Hepatocyte (in vitro differentiated cells): ENCODE measurements around the gene ZGLP1. TPM values are rescaled to one million over a fixed set of nuclear protein-coding genes. Genes with fewer than 3 reads are reported as not detected.

Source experiments
- DNase-seq: peaks from one replicate; pipeline ENCODE4 v3.0.0-alpha.2; 2016; ENCODE audit warnings: low spot score
- H2AFZ ChIP-seq: fragments of 200-600 bp; sonication (generic); 2 replicates; pipeline ENCODE4 v1.6.0; 2016; ENCODE audit warnings: antibody characterized with exemption, mild to moderate bottlenecking
- H3K27ac ChIP-seq: fragments of 200-600 bp; sonication (generic); 2 replicates; pipeline ENCODE4 v1.5.1; 2016; ENCODE audit warnings: mild to moderate bottlenecking
- H3K27me3 ChIP-seq: fragments of 200-600 bp; sonication (generic); 2 replicates; pipeline ENCODE4 v1.6.1; 2016
- H3K36me3 ChIP-seq: fragments of 200-600 bp; sonication (generic); replicated peaks from 2 replicates; pipeline ENCODE4 v1.5.1; 2016; ENCODE audit warnings: low read depth; ENCODE audit not compliant: insufficient read depth
- H3K4me1 ChIP-seq: fragments of 200-600 bp; sonication (generic); 2 replicates; pipeline ENCODE4 v1.5.1; 2016; ENCODE audit warnings: mild to moderate bottlenecking, moderate library complexity; ENCODE audit not compliant: insufficient read depth
- H3K4me2 ChIP-seq: fragments of 200-600 bp; sonication (generic); 2 replicates; pipeline ENCODE4 v1.6.0; 2016
- H3K4me3 ChIP-seq: fragments of 200-600 bp; sonication (generic); 2 replicates; pipeline ENCODE4 v1.5.1; 2016; ENCODE audit warnings: mild to moderate bottlenecking
- H3K79me2 ChIP-seq: fragments of 200-600 bp; sonication (generic); 2 replicates; pipeline ENCODE4 v1.6.0; 2017; ENCODE audit warnings: mild to moderate bottlenecking
- H3K9me2 ChIP-seq: fragments of 200-600 bp; sonication (generic); replicated peaks from 2 replicates; pipeline ENCODE4 v1.6.0; 2017; ENCODE audit warnings: mild to moderate bottlenecking; ENCODE audit not compliant: insufficient read depth
- H3K9me3 ChIP-seq: fragments of 200-600 bp; sonication (generic); 2 replicates; pipeline ENCODE4 v1.5.1; 2016; ENCODE audit warnings: low read depth, mild to moderate bottlenecking
- H4K20me1 ChIP-seq: fragments of 200-600 bp; sonication (generic); 2 replicates; pipeline ENCODE4 v1.6.0; 2016; ENCODE audit warnings: mild to moderate bottlenecking; ENCODE audit not compliant: insufficient read depth, poor library complexity, severe bottlenecking
- CTCF ChIP-seq: fragments of 200-600 bp; sonication (generic); IDR thresholded peaks from 2 replicates; pipeline ENCODE4 v1.5.1; 2016; ENCODE audit warnings: antibody characterized with exemption, mild to moderate bottlenecking; ENCODE audit not compliant: poor library complexity
- EZH2 ChIP-seq: fragments of 200-600 bp; sonication (generic); IDR thresholded peaks from 2 replicates; pipeline ENCODE4 v1.6.1; 2016; ENCODE audit warnings: antibody characterized with exemption, mild to moderate bottlenecking, borderline replicate concordance
- EZH2phosphoT487 ChIP-seq: fragments of 200-600 bp; sonication (generic); IDR thresholded peaks from one replicate; pipeline ENCODE4 v1.6.1; 2018; ENCODE audit warnings: antibody characterized with exemption, mild to moderate bottlenecking, low read depth, moderate library complexity; ENCODE audit not compliant: unreplicated experiment, severe bottlenecking
- WGBS: methylation state at CpG from one replicate; pipeline ENCODE4 v1.1.6; 2016; ENCODE audit warnings: low lambda C conversion rate; ENCODE audit errors: missing lambda C conversion rate; 5-methylcytosine and 5-hydroxymethylcytosine counted together
- polyA plus RNA-seq: library from polyadenylated mRNA; unstranded; fragments of >200 nt; fragmentation: Nextera tagmentation; extraction: Ambion mirVana; gene quantifications from 2 replicates; pipeline ENCODE4 v1.2.1, GENCODE V29; 2016
- small RNA-seq: library from RNA; depleted of rRNA; stranded (forward); fragments of <200 nt; gene quantifications from one replicate; pipeline ENCODE3, GENCODE V24; 2014
- total RNA-seq: library from RNA; depleted of rRNA; stranded (reverse); fragments of >200 nt; gene quantifications from 2 replicates; pipeline ENCODE4 v1.2.3, GENCODE V29; 2014

The ZGLP1 gene
- total and polyA plus RNA-seq, 2 experiments from 2014 or later, result 2.6 to 10.3 TPM

- H3K4me1 ChIP-seq, result peaks cover 4% of the 10 kb centered on the region
- H2AFZ ChIP-seq, result no peak overlapping the region
- peaks cover 13% of the 10 kb centered on the region for H3K79me2 ChIP-seq
- no peaks in the 10 kb centered on the region for H3K9me3 ChIP-seq
- H3K4me2 ChIP-seq, result no peak overlapping the region
- TF ChIP-seq EZH2, result no peak
- TF ChIP-seq CTCF, result no peak
- TF ChIP-seq EZH2phosphoT487, result no peak
- no peaks in the 10 kb centered on the region for H3K27me3 ChIP-seq
- no peak for DNase-seq
- no peaks in the 10 kb centered on the region for H3K9me2 ChIP-seq
- no peak overlapping the region for H3K4me3 ChIP-seq
- H4K20me1 ChIP-seq, result no peaks in the 10 kb centered on the region
- H3K27ac ChIP-seq, result no peak overlapping the region
- no peaks in the 10 kb centered on the region for H3K36me3 ChIP-seq
- 95% methylated on average over 2 of the region's 2 CpGs for WGBS
Measured at GRCh38 chr19:10255358-10255757, 54.3 kb downstream of the ZGLP1 start.

Small RNA genes lying within 50 kb of the gene (small RNA-seq; reads per million reads assigned to genes)
- not detected for gene AC011511.1
- gene AC011511.4, result not detected

Other genes with a start within 250 kb of the ZGLP1 start
- gene SHFL, start 223.5 kb downstream of the ZGLP1 start, total RNA-seq, result 26.0 and 28.7 TPM in 2 replicates
- gene SHFL, start 223.5 kb downstream of the ZGLP1 start, polyA plus RNA-seq, result 48.7 and 50.9 TPM in 2 replicates
- 3.9 and 5.9 TPM in 2 replicates for gene ANGPTL6, start 207.1 kb downstream of the ZGLP1 start, total RNA-seq
- 4.7 and 5.5 TPM in 2 replicates for gene ANGPTL6, start 207.1 kb downstream of the ZGLP1 start, polyA plus RNA-seq
- gene PPAN, start 203.5 kb downstream of the ZGLP1 start, total RNA-seq, result 15.0 and 15.5 TPM in 2 replicates
- 26.0 and 41.9 TPM in 2 replicates for gene PPAN, start 203.5 kb downstream of the ZGLP1 start, polyA plus RNA-seq
- 2.7 and 3.8 TPM in 2 replicates for gene P2RY11, start 198.1 kb downstream of the ZGLP1 start, total RNA-seq
- 6.1 TPM in 2 replicates for gene P2RY11, start 198.1 kb downstream of the ZGLP1 start, polyA plus RNA-seq
- 138 and 169 TPM in 2 replicates for gene EIF3G, start 189.9 kb downstream of the ZGLP1 start, total RNA-seq
- gene EIF3G, start 189.9 kb downstream of the ZGLP1 start, polyA plus RNA-seq, result 134 and 157 TPM in 2 replicates
- gene DNMT1, start 114.9 kb downstream of the ZGLP1 start, total RNA-seq, result 35.2 and 55.2 TPM in 2 replicates
- gene DNMT1, start 114.9 kb downstream of the ZGLP1 start, polyA plus RNA-seq, result 62.3 and 63.5 TPM in 2 replicates
- gene S1PR2, start 78.5 kb downstream of the ZGLP1 start, total RNA-seq, result 14.9 and 16.1 TPM in 2 replicates
- 8.6 and 11.4 TPM in 2 replicates for gene S1PR2, start 78.5 kb downstream of the ZGLP1 start, polyA plus RNA-seq
- 40.1 and 43.7 TPM in 2 replicates for gene MRPL4, start 57.6 kb downstream of the ZGLP1 start, total RNA-seq
- gene MRPL4, start 57.6 kb downstream of the ZGLP1 start, polyA plus RNA-seq, result 51.4 and 64.1 TPM in 2 replicates
- gene ICAM1, start 38.7 kb downstream of the ZGLP1 start, total RNA-seq, result 19.9 and 25.6 TPM in 2 replicates
- 19.6 and 25.2 TPM in 2 replicates for gene ICAM1, start 38.7 kb downstream of the ZGLP1 start, polyA plus RNA-seq
- gene ICAM4, start 22.9 kb downstream of the ZGLP1 start, total RNA-seq, result 4.5 and 7.9 TPM in 2 replicates
- gene ICAM4, start 22.9 kb downstream of the ZGLP1 start, polyA plus RNA-seq, result 1.6 and 5.6 TPM in 2 replicates
- gene ICAM5, start 19.9 kb downstream of the ZGLP1 start, total RNA-seq, result 0.23 and 0.92 TPM in 2 replicates
- gene ICAM5, start 19.9 kb downstream of the ZGLP1 start, polyA plus RNA-seq, result 0.57 and 3.3 TPM in 2 replicates
- gene FDX2, start 6.2 kb upstream of the ZGLP1 start, total RNA-seq, result 16.9 and 24.9 TPM in 2 replicates
- 45.1 and 49.3 TPM in 2 replicates for gene FDX2, start 6.2 kb upstream of the ZGLP1 start, polyA plus RNA-seq
- 11.7 and 16.4 TPM in 2 replicates for gene RAVER1, start 23.7 kb upstream of the ZGLP1 start, total RNA-seq
- 35.5 and 42.0 TPM in 2 replicates for gene RAVER1, start 23.7 kb upstream of the ZGLP1 start, polyA plus RNA-seq
- 5.2 and 5.3 TPM in 2 replicates for gene ICAM3, start 29.8 kb upstream of the ZGLP1 start, total RNA-seq
- 11.7 and 16.8 TPM in 2 replicates for gene ICAM3, start 29.8 kb upstream of the ZGLP1 start, polyA plus RNA-seq
- 52.4 and 63.6 TPM in 2 replicates for gene TYK2, start 70.8 kb upstream of the ZGLP1 start, total RNA-seq
- 94.3 and 108 TPM in 2 replicates for gene TYK2, start 70.8 kb upstream of the ZGLP1 start, polyA plus RNA-seq
- 124 and 144 TPM in 2 replicates for gene CDC37, start 93.7 kb upstream of the ZGLP1 start, total RNA-seq
- 196 and 224 TPM in 2 replicates for gene CDC37, start 93.7 kb upstream of the ZGLP1 start, polyA plus RNA-seq
- 1.3 and 2.8 TPM in 2 replicates for gene PDE4A, start 110.7 kb upstream of the ZGLP1 start, total RNA-seq
- gene PDE4A, start 110.7 kb upstream of the ZGLP1 start, polyA plus RNA-seq, result 4.3 and 5.8 TPM in 2 replicates
- 47.2 and 48.2 TPM in 2 replicates for gene KEAP1, start 193.5 kb upstream of the ZGLP1 start, total RNA-seq
- gene KEAP1, start 193.5 kb upstream of the ZGLP1 start, polyA plus RNA-seq, result 44.7 and 66.8 TPM in 2 replicates
- 0.17 and 0.56 TPM in 2 replicates for gene S1PR5, start 207.6 kb upstream of the ZGLP1 start, total RNA-seq
- gene S1PR5, start 207.6 kb upstream of the ZGLP1 start, polyA plus RNA-seq, result 0.38 and 0.75 TPM in 2 replicates
- 13.1 and 24.1 TPM in 2 replicates for gene ATG4D, start 234.1 kb upstream of the ZGLP1 start, total RNA-seq
- 34.5 and 40.0 TPM in 2 replicates for gene ATG4D, start 234.1 kb upstream of the ZGLP1 start, polyA plus RNA-seq